HG02588 (cell line): ENCODE results near the gene MINDY4.

Experiments used
- ATAC-seq: cut with Tn5 transposase; IDR thresholded peaks from one replicate; pipeline ENCODE4 v1.9.1; 2021; ENCODE audit warnings: mild to moderate bottlenecking, moderate library complexity; ENCODE audit not compliant: unreplicated experiment

MINDY4 gene

DNA sequence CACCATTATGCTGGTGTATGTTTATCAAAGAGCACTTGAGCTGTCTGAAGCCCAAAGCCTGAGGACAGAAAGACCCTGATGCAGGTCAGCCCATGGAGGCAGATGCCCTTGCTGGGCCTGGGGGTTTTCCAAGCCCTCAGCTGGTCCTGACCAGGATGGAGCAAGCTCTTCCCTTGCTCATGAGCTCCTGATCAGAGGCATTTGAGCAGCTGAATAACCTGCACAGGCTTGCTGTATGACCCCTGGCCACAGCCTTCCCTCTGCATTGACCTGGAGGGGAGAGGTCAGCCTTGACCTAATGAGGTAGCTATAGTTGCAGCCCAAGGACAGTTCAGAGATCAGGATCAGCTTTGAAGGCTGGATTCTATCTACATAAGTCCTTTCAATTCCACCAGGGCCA lies 153.4 kb downstream of the MINDY4 start:
- no peak for ATAC-seq

DNA sequence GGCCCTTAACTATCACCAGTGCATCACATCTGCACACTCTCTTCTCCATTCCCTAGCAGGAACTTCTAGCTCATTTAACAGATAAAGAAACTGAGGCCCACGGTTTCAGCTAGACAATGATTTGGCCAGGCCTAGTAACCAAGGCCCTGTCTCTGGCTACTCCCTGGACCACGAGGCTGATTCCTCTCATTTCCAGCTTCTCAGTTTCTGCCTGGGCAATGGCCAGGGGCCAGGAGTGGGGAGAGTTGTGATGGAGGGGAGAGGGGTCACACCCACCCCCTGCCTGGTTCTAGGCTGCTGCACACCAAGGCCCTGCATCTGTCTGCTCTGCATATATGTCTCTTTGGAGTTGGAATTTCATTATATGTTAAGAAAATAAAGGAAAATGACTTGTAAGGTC lies 153.9 kb downstream of the MINDY4 start:
- no peak for ATAC-seq

DNA sequence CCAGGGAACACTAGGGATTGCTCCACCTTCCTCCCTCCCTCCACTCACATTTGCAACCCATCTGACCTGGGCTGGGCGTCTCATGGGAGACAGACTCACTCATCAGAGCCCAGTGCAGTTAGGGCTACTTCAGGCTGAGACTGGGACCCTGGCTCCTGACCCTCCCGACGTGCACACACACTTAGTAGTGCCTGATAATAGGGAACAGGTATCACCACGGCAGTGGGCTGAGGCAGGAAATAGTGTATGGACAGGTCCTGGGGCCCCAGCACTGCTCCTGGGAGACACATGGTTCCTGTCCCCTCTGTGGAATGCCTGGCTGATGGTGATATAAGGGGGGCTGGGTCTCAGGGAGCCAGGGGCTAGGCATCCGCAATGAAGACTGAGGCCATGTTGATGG lies 154.7 kb downstream of the MINDY4 start:
- no peak for ATAC-seq

DNA sequence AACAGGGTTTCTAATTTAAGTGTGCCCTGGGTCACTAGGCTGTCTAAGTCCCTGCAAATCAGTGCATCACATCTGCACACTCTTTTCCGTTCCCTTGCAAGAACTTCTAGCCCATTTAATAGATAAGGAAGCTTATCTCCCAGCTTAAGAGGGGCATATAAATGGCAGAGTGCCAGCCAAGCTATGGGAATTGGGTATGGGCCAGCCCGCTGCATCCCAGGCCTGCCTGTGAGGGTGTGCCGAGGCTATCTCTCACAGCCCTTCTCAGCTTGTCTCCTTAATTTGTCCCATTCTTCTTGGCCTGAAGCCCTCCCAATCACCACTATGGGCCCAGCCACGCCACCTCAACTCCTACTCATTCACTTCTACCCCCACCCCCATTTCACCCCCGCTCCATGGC lies 155.1 kb downstream of the MINDY4 start:
- no peak for ATAC-seq

DNA sequence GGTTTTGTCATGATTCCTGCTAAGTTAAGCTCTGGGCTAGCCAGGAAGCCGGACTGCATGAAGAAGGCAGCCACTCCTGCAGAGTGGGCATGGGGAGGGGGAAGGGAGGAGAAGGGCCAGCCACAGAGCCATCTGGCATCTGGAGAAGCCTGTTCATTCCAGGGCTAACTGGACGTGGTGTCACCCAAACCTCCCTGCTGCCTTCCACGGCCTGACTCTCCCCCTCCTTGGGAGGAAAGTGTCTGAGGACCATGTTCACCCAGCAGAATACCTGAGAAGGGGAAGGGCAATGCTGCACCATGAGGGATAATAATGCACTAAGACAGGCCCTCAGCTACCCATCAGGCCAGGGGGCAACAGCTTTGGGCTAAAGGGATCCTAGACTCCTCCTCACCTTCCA lies 155.8 kb downstream of the MINDY4 start:
- no peak for ATAC-seq

DNA sequence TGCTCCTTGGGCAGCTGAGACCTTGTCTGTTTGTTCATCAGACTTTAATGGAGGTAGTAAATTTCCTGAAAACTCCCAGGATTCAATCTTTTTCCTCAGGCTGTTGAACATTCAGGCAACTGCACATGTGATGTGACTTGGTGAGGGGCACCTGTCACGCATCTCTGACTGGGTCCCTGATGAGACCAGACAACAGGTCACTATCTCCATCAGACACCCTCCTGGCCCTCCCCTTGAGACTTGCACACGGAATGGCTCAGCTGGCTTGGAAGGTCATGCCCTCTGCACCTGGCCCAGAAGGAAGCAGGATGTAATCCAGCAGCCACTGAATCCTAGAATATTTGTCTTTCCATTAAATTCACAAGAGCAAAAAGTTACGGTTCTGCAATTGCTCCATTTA lies 156.3 kb downstream of the MINDY4 start:
- no peak for ATAC-seq

DNA sequence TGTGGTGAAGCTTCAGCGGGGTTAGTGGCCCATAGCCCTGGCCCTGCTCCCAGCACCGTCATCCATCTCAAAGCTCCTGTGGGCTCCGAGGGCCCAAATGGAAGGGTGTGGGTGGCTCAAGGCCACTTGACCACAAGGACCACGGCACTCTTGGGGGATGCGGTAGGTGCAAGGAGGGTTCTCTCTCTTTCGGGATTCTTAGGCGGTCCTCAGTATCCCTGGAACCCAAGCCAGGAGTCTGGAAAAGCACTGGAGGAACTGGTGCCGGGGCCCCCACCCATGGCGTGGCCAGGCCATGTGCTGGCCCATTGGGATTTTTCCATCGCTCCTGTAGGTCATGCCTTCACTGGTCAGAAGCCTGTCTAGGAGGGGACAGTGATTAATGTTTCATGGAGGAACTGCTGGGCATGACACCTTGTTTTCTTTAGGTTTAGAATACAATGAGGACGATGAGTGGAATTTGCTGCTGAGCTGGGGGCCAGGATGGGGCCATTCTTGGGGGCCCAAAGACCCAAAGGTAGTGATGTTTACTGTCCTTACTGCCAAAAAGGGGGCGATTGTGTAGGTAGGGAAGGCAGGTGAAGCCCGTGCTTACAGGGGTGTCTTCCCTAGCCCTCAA lies 157.1 kb downstream of the MINDY4 start:
- no peak for ATAC-seq

DNA sequence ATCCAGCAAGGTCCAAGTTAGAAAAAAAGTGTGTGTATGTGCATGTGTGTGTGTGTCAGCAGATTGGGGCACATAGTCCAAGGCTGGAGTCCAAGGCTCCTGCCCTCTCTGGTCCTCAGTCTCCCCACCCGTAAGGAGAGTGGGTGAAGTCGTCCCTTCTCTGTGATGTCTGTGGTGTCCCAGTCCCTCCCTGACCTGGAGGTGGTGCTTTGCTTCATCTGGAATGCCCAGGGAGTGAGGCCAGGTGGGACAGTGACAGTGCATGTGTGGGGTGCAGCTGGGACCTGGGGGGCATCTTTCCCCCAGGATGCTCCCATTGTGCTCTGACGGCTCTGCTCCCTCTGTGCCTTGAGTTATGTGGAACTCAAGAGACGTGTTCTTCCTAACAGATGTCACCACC lies 158.5 kb downstream of the MINDY4 start:
- no peak for ATAC-seq

DNA sequence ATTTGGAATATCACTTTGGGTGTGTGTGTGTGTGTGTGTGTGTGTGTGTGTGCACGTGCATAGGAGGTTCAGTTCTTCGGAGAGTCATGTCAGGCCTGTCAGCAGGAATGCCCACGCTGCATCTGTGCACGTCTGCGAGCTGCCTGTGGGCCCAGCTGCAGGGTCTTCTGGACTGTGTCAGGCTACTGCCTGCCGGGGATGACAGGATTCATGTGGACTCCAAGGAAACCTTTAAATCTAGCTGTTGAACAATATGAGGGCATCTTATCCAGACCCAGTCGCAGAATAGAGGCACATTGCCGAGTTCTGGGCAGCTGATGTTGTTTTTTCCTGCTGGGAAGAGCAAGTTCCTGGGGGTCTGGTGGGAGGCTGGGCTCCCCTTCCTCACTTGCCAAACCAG lies 159.4 kb downstream of the MINDY4 start:
- ATAC-seq, result no peak

DNA sequence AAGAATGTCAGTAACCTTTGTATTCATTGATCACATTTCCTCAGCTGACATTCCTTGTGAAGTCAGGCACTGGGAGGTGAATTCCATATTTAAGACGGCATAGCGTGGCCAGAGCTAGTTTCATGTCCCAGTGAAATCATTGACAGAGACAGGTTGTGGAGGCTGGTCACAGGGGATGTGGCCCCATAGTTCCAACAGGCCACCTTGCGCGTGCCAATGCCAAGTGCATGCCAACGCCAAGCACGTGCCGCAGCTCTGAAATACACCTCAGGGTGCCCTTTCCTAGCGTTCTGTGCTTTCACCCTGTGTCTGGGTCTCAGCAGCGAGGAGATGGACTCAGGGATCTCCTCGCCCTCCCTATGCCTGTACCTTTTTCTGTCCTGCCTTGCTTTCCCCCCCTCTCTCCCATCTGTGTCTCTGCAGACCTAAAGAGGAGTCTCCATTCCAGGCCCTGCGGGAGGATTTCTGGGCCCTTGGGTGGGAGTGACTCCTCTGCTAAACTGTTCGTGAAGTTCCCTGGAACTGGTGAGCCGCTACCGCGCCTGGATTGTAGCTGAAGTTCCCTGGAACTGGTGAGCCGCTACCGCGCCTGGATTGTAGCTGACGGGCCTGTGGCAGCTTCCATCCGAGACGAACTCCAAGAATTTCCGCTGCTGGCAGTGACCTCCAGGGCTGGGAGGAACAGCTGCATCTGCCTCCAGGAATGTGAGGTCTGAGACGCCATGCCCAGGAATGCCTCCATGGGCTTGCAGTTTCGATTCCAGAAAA lies 160.1 kb downstream of the MINDY4 start:
- ATAC-seq, result no peak

DNA sequence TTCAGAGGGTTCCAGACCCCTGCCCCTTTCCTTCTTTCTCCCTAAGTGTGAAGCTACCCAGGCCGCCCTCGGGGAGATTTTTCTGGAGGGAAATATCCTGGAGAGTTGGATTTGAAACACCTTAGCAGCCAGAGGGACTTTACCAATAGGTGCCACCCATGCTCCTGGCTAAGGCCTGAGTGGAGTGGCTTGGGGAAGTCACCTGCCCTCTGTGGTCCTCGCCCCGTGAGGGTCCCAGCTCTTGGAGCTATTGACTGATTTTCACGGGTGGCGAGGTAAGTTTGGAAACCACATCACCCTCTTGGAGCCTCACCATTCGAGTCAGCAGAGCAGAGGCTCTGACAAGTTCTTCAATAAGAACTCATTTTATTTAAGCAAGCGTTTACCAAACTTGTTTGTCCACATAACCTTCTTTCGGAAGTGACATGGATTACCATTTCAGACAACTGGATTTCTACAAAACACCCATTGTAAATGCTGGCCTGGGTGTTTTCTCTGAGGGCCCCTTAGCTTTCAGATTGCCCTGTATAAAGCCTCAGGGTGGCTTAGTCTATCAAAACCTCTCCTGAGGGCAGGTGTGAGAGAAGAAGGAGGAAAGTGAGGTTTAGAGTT lies 160.8 kb downstream of the MINDY4 start:
- ATAC-seq, result no peak

DNA sequence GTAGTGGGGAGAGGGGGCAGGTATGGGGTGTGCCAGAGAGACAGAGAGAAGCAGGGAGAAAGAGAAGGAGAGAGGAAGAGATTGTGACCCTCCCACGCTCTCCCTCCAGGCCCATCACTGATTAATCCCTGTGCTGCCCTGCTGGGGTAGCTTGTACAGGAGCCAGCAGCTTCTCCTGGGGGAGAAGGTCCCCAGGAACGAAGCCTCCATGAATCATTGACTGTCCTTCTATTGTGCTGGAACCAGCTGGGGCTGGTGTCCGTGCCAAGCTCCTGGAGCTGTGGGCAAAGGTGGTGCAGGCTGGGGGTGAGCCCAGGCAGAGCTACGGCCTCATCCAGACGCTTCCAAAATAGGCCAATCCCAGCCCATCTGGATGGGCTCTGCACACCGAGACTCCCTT lies 161.3 kb downstream of the MINDY4 start:
- ATAC-seq, result no peak

DNA sequence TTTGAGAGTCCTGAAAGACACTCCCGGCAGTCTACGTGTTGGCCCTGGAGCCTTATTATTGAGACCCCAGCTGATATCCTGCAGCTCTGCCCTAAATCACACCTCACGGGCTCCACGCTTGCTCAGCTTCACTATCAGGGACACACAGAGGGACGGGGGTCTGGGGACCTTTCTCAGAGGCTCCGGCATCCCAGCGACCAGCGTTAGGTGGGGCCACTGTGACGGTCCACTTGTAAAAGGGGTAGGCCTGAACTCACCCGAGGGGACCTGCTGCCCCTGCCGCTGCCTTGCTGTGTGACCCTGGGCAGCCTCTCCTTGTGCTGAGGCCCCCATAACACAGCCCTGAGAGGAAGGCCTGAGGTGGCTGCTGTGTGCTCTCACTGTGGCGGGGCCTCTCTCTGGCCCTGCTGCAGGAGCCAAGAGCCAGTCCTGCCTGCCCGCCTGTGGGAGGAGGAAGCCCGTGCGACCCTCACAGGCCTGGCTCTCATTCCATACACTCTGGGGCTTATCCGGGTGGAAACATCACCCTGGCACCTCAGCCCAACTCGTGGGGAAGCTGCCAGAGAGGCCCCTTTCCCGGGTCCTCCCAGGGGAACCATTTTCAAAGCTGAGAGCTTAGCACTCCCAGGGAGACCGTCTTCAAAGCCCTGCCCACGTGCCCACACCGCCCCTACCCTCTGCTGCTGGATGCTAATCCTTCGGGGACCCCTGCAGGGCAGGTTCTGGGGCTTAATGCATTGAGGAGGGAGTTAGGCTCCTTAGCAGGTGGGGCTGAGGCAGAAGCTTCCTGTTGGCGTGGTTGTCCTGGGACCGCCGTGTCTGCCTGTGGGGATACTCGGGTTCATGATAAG lies 162.1 kb downstream of the MINDY4 start:
- no peak for ATAC-seq

DNA sequence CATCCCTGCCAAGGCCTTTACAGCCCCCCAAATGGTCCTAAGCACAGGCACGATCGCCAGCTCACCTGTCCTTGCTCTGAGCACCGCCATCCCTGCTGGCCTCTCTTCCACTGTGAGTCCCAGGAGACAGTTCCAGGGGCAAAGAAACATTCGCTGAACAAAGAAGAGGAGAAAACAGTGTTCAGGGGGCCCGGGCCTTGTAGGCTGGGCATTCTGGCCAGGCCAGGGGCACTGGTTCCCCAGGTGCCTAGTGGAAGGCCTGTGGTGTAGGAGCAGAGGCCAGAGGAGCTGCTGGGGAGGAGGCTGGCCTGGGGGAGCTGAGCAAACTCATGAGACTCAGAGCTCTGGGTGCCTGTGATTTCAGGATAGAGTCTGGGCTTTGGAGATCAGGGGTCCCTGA lies 163.0 kb downstream of the MINDY4 start:
- ATAC-seq, result no peak

DNA sequence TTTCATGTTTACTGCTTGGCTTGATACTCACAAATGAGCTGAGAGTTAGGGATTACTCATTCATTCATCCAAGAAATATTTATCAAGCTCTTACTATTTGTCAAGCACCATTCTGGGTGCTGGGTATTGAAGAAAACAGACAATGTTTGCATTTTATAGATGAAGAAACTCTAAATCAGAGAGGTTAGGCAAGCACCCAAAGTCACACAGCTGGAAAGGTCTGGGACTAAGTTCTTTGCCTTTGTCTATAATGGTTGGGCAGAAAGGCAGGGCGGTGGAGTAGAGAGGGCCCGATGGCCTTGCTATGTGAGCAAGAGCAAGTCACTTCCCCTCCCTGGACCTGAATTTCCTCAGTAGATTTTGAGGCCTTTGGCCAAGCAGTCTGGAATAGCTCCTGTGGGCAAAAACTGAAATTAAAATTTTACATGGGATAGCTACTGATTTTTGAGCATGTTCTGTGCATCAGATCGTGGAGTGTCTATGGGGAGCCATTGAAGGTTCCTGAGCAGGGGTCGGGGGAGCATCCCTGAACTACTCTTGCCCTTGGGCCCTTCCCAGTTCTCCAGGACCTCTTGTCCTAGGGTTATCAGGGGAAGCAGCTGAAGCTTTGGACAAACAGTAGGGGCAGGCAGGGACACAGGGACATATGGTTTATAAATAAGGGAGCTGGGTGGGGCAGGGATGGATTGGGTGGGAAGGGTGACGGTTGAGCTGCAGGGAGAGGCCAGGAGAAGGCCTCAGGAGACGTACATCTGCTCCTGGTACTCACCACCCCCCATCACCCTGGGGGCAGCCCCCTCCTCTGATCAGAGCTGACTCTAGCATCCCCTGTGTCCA lies 163.7 kb downstream of the MINDY4 start:
- ATAC-seq, result no peak

DNA sequence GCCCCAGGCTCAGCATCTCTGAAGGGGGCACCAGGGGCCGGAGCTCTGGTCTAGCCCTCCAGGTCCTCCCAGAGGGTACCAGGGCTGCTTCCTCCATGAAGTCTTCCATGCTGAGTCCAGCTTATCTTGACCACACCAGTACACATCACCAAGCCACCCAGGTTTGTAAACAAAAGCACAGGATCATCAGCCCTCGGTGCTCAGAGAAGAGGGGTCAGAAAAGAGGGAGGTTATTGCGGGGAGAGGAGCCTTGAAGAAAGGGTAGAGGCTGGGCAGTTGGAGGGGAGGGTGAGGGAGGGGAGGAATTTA lies 164.3 kb downstream of the MINDY4 start:
- ATAC-seq, result no peak

DNA sequence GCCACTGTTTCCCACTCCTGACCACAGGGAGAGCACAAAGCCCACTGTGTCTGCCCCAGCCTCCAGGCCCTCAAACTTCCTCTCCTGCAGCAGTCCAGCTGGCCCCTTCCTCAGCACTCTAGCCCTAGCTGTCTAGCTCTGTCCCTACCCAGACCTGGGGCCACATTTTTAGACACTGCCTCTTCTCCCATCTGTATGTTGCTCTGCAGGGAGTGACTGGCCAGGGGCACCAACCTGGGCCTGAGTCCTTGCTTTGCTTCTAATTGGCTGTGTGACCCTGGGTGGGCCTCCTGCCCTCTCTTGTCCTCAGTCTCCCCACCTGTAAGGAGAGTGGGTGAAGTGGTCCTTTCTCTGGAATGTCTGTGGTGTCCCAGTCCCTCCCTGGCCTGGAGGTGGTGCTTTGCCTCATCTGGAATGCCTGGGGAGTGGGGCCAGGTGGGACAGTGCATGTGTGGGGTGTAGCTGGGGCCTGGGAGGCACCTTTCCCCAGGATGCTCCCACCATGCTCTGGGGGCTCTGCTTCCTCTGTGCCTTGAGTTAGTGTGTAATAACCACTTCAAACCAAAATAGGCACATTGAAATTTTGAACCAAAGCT lies 165.5 kb downstream of the MINDY4 start:
- ATAC-seq, result no peak

DNA sequence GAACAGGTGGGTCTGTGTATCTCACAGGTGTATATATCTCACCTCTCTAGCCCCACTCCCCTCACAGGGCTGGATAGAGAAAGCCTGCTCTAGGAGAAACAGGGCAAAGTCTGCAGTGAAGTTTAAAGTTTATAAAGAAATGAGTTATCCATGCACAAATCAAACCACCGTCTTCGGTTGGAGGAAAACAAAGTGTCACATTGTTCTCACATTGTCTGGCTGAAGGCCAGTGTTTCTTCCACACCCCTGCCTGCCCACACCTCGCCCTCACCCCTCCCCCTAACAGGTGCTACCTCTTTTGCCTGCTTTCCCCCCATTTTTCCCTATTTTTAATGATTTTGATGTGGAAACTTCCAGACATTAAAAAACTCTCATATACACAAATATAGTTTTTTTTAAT lies 166.2 kb downstream of the MINDY4 start:
- ATAC-seq, result no peak

DNA sequence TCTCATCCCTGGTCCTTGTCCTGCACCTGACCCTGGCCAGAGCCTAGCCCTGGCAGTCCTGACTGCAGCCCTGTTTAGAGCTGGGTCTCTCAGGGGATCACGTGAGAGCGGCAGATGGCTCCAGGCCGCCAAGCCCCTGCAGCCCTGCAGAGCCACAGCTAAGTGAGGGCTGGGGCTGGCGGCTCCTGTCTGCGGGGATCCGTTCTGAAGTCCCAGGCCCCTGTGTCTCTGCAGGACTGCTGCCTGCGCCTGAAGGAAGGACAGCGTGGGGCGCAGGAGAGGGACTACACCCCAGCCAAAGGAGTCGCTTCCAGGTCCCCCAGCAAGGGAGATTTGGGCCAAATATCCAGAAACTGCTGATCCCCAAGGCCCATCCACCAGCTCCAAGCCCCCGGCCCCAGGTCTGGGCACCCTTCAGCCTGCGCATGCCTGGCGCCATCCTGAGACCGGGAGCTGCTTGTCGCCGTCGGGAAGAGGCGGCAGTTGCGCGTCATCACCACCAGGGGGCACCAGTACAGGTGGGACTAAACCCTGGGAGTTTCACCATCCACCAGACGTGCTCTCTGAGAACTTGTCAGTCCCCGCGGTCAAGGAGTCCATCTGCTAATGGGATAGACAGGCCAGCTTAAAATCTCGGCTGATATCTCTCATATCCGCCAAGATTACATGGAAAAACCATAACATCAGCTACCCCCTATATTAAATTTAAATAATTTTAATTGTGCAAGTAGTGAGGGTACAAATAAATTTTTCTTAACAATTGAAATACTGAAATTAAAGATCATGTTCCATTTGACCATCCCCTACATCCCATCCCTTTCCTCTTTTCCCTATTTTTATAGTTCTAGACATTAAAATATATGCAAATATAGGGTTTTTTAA lies 167.5 kb downstream of the MINDY4 start:
- peak; percentile 79 for ATAC-seq
